H1 (cell line): ENCODE results near the gene COL6A2. TPM values are rescaled to one million over a fixed set of nuclear protein-coding genes. Genes with fewer than 3 reads are reported as not detected.

ENCODE experiments used
- ASH2L ChIP-seq: fragments of 200-600, 300-600 bp; sonication (generic); IDR thresholded peaks from one replicate; pipeline ENCODE4 v1.7.1; 2017; ENCODE audit warnings: low read length
- CHD1 ChIP-seq: IDR thresholded peaks from 2 replicates; pipeline ENCODE4 v1.6.1; 2012; ENCODE audit warnings: low read depth, low read length, improper control_type of control experiment
- EP300 ChIP-seq, 2 experiments: IDR thresholded peaks; 1 replicate in 1 of 2; 2 replicates in 1 of 2; pipeline ENCODE4 v1.6.1; 2011 to 2012; ENCODE audit warnings: low read depth in 2 of 2, low read length in 2 of 2, mild to moderate bottlenecking in 2 of 2, borderline replicate concordance in 1 of 2, inconsistent platforms in 1 of 2, moderate library complexity in 1 of 2
- EZH2 ChIP-seq: fragments of 200-600 bp; sonication (generic); IDR thresholded peaks from 2 replicates; pipeline ENCODE4 v1.7.1; 2012; ENCODE audit warnings: low read depth, mild to moderate bottlenecking, moderate library complexity, low read length, inconsistent platforms; ENCODE audit not compliant: severe bottlenecking
- GABPA ChIP-seq: IDR thresholded peaks from 2 replicates; pipeline ENCODE4 v1.6.1; 2011; ENCODE audit warnings: mild to moderate bottlenecking, low read length, moderate library complexity, borderline replicate concordance; ENCODE audit not compliant: insufficient read depth
- JUND ChIP-seq: IDR thresholded peaks from 2 replicates; pipeline ENCODE4 v1.6.1; 2011; ENCODE audit warnings: mild to moderate bottlenecking, improper control_type of control experiment, low read length
- RBBP5 ChIP-seq: IDR thresholded peaks from 2 replicates; pipeline ENCODE4 v1.7.1; 2012; ENCODE audit warnings: low read depth, mild to moderate bottlenecking, inconsistent platforms, low read length, moderate library complexity, borderline replicate concordance
- RNF2 ChIP-seq: fragments of 200-900, 300-1000 bp; sonication (generic); IDR thresholded peaks from 2 replicates; pipeline ENCODE4 v1.7.1; 2016; ENCODE audit warnings: borderline replicate concordance, low read depth, mild to moderate bottlenecking, antibody characterized with exemption, low read length; ENCODE audit not compliant: poor library complexity, severe bottlenecking; ENCODE audit errors: missing control alignments
- polyA plus RNA-seq, 7 experiments: library from polyadenylated mRNA; depleted of rRNA in 3 of 7; stranded (reverse) in 5 of 7; unstranded in 2 of 7; fragments of >200 nt in 5 of 7; fragments of 200-250 nt in 2 of 7; gene quantifications; 1 replicate in 5 of 7; 2 replicates in 1 of 7; 4 replicates in 1 of 7; pipeline versions ENCODE4 v1.2.1 to v1.2.3, GENCODE V29; 2011 to 2013; ENCODE audit warnings: missing spikeins in 2 of 7, mixed read lengths in 2 of 7
- total RNA-seq: library from RNA; stranded (reverse); fragmentation: NEBNext Ultra II Directional; extraction: Animal tissue kit (Norgen Biotek cat#: 25700); gene quantifications from 2 replicates; pipeline ENCODE4 v1.2.1, GENCODE V29; 2021

The COL6A2 gene
- total and polyA plus RNA-seq, 2 of the 8 experiments (the other 6 are each of a cell fraction or from before 2014, with no cell fraction given) = 60.1 to 62.7 TPM

GRCh38 chr21:46092811-46093667, 4.9 kb upstream of the COL6A2 start (continued):
- TF ChIP-seq EZH2 (no peak), CHD1 (no peak), RBBP5 (no peak), GABPA (no peak), EP300 (IDR thresholded peaks at IDR 0.05; ENCODE audit: borderline replicate concordance in 1 of 2, low read depth in 2 of 2, low read length in 2 of 2) (no peak), RNF2 (no peak), ASH2L (no peak), JUND (no peak)
- TF ChIP-seq, all 59 proteins: peak for 0
